Smooth muscle cell (in vitro differentiated cells): ENCODE results near the gene LYPD6. TPM values are rescaled to one million over a fixed set of nuclear protein-coding genes. Genes with fewer than 3 reads are reported as not detected.

Source experiments
- DNase-seq: peaks from one replicate; lab custom pipeline; 2025; ENCODE audit not compliant: unreplicated experiment; lab: John Stamatoyannopoulos, UW
- H2AFZ ChIP-seq: fragments of 200-600 bp; sonication (generic); 2 replicates; pipeline ENCODE4 v1.6.0; 2016; ENCODE audit warnings: antibody characterized with exemption, low read depth, mild to moderate bottlenecking
- H3F3A ChIP-seq: fragments of 200-600 bp; sonication (generic); 2 replicates; pipeline ENCODE4 v1.6.0; 2017; ENCODE audit warnings: antibody characterized with exemption, low read depth
- H3K27ac ChIP-seq: fragments of 200-600 bp; sonication (generic); 2 replicates; pipeline ENCODE4 v1.5.1; 2016; ENCODE audit warnings: low read depth, mild to moderate bottlenecking
- H3K27me3 ChIP-seq: fragments of 200-600 bp; sonication (generic); 2 replicates; pipeline ENCODE4 v1.6.1; 2016; ENCODE audit warnings: low read depth, mild to moderate bottlenecking
- H3K36me3 ChIP-seq: fragments of 200-600 bp; sonication (generic); 2 replicates; pipeline ENCODE4 v1.5.1; 2016; ENCODE audit warnings: low read depth
- H3K4me1 ChIP-seq: fragments of 200-600 bp; sonication (generic); 2 replicates; pipeline ENCODE4 v1.5.1; 2016; ENCODE audit warnings: low read depth
- H3K4me2 ChIP-seq: fragments of 200-600 bp; sonication (generic); 2 replicates; pipeline ENCODE4 v1.6.0; 2016; ENCODE audit warnings: mild to moderate bottlenecking
- H3K4me3 ChIP-seq: fragments of 200-600 bp; sonication (generic); 2 replicates; pipeline ENCODE4 v1.5.1; 2016; ENCODE audit warnings: mild to moderate bottlenecking
- H3K79me2 ChIP-seq: fragments of 200-600 bp; sonication (generic); 2 replicates; pipeline ENCODE4 v1.6.0; 2016; ENCODE audit warnings: low read depth, mild to moderate bottlenecking
- H3K9ac ChIP-seq: fragments of 200-600 bp; sonication (generic); 2 replicates; pipeline ENCODE4 v1.6.0; 2016; ENCODE audit warnings: low read depth
- H3K9me3 ChIP-seq: fragments of 200-600 bp; sonication (generic); replicated peaks from 2 replicates; pipeline ENCODE4 v1.5.1; 2016; ENCODE audit warnings: low read depth
- H4K20me1 ChIP-seq: fragments of 200-600 bp; sonication (generic); 2 replicates; pipeline ENCODE4 v1.6.0; 2016; ENCODE audit warnings: low read depth
- CTCF ChIP-seq: fragments of 200-600 bp; sonication (generic); IDR thresholded peaks from 2 replicates; pipeline ENCODE4 v1.5.1; 2017; ENCODE audit warnings: borderline replicate concordance, mild to moderate bottlenecking, antibody characterized with exemption; ENCODE audit not compliant: insufficient read depth, poor library complexity, severe bottlenecking
- WGBS: methylation state at CpG from one replicate; pipeline ENCODE4 v1.1.7; 2016; ENCODE audit warnings: low lambda C conversion rate; 5-methylcytosine and 5-hydroxymethylcytosine counted together
- polyA plus RNA-seq: library from polyadenylated mRNA; unstranded; fragments of >200 nt; fragmentation: Nextera tagmentation; extraction: Ambion mirVana; gene quantifications from 2 replicates; pipeline ENCODE4 v1.2.1, GENCODE V29; 2016
- total RNA-seq: library from RNA; depleted of rRNA; stranded (reverse); fragments of >200 nt; gene quantifications from 2 replicates; pipeline ENCODE4 v1.2.3, GENCODE V29; 2014

Gene LYPD6
- total and polyA plus RNA-seq, 2 experiments from 2014 or later = 1.6 to 9.8 TPM

- 80% methylated on average over 2 of the region's 2 CpGs for WGBS
- no peak for DNase-seq
- peaks cover 9% of the 10 kb centered on the region for H3F3A ChIP-seq
- H3K27me3 ChIP-seq = peaks cover 2% of the 10 kb centered on the region
- H3K9ac ChIP-seq = no peak overlapping the region
- H3K36me3 ChIP-seq = no peaks in the 10 kb centered on the region
- no peaks in the 10 kb centered on the region for H3K9me3 ChIP-seq
- H4K20me1 ChIP-seq = no peaks in the 10 kb centered on the region
- peaks cover 8% of the 10 kb centered on the region for H3K4me1 ChIP-seq
- no peak overlapping the region for H2AFZ ChIP-seq
- no peak overlapping the region for H3K27ac ChIP-seq
- no peak overlapping the region for H3K4me2 ChIP-seq
- H3K79me2 ChIP-seq = no peaks in the 10 kb centered on the region
- TF ChIP-seq CTCF = no peak
- H3K4me3 ChIP-seq = no peak overlapping the region
Measured at GRCh38 chr2:149387411-149387810, 57.0 kb downstream of the LYPD6 start.

- Histone ChIP-seq H3K4me1 (peaks cover 8% of the 10 kb centered on the region), H3K9ac (no peak overlapping the region), H3K79me2 (no peaks in the 10 kb centered on the region), H3K9me3 (no peaks in the 10 kb centered on the region), H3K36me3 (no peaks in the 10 kb centered on the region), H3K27ac (no peak overlapping the region), H3K4me3 (no peak overlapping the region), H3K4me2 (no peak overlapping the region), H4K20me1 (no peaks in the 10 kb centered on the region), H2AFZ (no peak overlapping the region), H3K27me3 (peaks cover 2% of the 10 kb centered on the region), H3F3A (peaks cover 5% of the 10 kb centered on the region)
- DNase-seq = no peak
- 64% methylated on average over 2 of the region's 2 CpGs for WGBS
- peak; percentile 18 for TF ChIP-seq CTCF
Measured at GRCh38 chr2:149388120-149388816, 57.9 kb downstream of the LYPD6 start.

GRCh38 chr2:149389506-149390167 is 59.2 kb downstream of the LYPD6 start:
- DNase-seq = no peak
- Histone ChIP-seq H3K27me3 (peaks cover 2% of the 10 kb centered on the region), H3K9ac (no peak overlapping the region), H3K4me3 (no peak overlapping the region), H3K4me2 (no peak overlapping the region), H3K4me1 (peaks cover 8% of the 10 kb centered on the region), H4K20me1 (no peaks in the 10 kb centered on the region), H3K79me2 (no peaks in the 10 kb centered on the region), H3K27ac (no peak overlapping the region), H3F3A (no peaks in the 10 kb centered on the region), H3K9me3 (no peaks in the 10 kb centered on the region), H3K36me3 (no peaks in the 10 kb centered on the region), H2AFZ (no peak overlapping the region)
- 75% methylated on average over 6 of the region's 6 CpGs for WGBS
- no peak for TF ChIP-seq CTCF
